Left renal pelvis (tissue), 4 donors: ENCODE data around the gene NMT1. TPM values are rescaled to one million over a fixed set of nuclear protein-coding genes. Genes with fewer than 3 reads are reported as not detected.

Experiments
- DNase-seq, 4 donors: peaks; one replicate each; pipeline ENCODE4 v3.0.0-alpha.2; 2013; ENCODE audit warnings: low read depth in 4 of 4, low spot score in 3 of 4
- polyA plus RNA-seq, 4 donors: library from polyadenylated mRNA; unstranded; fragments of 120-200 nt; gene quantifications; one replicate each; pipeline ENCODE4 v1.2.1, GENCODE V29; 2013; ENCODE audit not compliant: insufficient read length in 4 of 4

Gene NMT1
- 10 to 100 TPM; 53.6 to 83.3 (median 65.3) TPM for polyA plus RNA-seq

DNA sequence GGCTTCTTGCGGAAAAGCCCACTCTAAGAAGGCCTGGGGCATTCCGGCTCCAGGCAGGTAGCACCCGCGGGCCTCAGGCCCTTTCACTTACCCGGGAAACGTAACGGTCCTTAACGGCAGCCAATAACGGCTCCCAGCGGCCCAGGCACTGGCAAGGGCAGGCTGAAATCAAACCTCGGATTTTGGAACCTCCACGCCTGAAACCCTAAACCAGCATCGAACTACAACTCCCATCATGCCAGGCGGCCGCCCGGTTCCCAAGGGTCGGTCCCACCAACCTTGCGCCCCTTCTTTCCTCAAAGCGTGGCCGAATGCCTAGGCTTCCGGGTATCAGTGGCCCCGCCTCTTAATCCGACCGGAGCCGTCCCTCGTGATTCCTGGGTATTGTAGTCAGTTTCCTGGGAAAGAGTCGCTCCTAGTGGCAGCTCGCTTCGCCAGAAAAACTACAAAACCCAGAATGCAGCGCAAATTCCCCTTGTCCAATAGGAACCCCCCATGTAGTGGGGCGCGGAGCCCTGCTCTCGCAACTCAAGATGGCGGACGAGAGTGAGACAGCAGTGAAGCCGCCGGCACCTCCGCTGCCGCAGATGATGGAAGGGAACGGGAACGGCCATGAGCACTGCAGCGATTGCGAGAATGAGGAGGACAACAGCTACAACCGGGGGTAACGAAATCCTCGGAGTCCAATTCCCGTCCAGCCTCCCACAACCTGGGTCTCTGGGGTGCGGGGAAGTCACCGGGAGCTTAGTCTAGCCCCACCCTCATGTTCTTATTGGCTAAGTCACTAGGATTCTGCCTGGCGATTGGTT, at the start of gene NMT1:
TSS of gene NMT1 (plus strand) at position 521 of the 809 bp plus-strand sequence. CDS start at position 534, 13 bp downstream.
- peak; percentile 99 to 100 (median 99) for DNase-seq

DNA sequence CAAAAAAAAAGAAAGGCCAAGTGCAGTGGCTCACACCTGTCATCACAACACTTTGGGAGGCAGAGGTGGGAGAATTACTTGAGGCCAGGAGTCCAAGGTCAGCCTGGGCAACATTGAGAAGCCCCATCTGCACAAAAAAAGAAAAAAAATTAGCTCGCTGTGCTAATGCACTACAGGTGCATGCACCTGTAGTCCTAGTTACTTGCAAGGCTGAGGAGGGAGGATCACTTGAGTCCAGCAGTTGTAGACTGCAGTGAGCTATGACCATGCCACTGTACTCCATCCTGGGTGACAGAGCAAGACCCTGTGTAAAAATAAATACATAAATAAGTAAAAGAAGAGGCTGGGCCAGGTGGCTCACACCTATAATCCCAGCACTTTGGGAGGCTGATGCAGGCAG, 49.4 kb upstream of the NMT1 start:
- DNase-seq, result no peak

DNA sequence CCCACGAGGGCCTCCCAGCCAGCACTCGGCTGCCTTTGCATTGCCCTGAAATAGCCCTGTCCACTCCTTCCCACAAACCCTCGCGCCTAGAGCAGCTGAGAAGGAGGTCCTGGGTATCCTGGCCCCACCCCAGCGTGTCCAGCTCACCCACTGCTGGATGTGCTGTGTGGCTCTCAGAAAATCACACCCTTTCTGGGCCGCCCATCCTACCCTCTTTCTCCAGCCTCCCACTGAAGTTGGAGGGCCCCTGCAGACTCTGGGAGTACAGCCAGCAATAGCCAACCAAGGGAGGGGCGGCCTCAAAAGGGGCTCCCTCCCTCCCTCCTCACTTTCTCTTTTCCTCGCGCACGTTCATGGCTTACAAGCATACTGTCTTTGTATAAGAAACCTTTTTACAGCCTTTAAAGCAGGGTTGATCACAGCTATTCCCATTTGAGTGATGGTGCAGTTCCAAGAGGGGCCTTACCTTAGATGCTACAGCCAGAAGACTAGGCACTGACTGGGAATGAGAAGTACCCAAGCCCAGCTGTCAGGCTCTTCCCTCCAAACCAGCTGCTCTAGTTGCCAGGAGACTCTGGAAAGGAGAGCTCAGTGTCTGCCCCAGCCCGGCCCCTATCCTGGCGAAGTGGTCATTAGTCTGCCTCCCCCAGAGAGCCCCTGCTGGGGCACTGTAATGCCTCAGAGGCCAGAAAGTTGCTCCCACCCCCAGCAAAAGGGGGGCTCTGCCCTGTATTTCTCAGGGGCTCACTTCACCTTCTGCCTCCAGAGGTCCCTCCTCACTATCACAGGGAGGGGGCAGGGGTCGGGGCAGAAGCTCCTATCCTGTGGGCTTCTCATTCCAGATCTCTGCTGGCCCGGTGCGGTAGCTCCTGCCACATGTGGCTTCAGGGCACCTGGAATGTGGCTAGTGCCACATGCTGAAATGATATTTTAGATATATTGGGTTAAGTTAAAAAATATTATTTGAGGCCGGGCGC, 47.8 kb upstream of the NMT1 start:
- DNase-seq, result no peak

DNA sequence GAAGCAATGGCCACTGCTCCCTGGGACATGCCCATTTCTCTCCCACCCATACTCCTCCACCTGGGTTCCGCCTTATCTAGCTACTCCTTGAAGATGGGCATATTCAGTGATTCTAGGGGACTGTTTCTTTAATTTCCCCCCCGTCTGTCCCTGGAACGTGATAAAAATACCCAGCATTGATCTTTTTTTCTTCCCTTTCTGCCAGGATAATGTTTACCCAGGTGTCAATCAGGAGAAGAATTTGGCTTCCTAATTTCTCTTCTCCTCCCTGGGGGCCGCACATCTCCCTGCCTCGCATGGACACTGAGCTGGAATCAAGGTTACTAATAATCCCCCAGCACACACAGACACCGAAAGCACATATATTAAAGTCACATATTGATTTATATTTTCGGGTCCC, 44.9 kb upstream of the NMT1 start:
- DNase-seq, result no peak

DNA sequence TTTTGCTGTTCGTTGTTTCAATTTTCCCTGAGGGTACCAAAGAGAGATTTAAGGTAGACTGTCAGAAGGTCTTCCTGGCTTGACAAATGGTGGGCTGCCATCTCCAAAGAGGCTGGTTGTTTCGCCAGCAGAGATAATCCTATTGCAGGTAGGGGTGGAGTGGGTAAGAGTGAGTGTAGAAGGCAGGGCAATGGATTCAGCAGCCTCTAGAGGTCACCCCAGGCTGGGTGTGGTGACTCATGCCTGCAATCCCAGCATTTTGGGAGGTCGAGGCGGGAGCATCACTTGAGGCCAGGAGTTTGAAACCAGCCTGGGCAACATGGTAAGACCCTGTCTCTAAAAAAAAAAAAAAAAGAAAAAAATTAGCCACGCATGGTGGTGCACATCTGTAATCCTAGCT, 44.3 kb upstream of the NMT1 start:
- no peak for DNase-seq

DNA sequence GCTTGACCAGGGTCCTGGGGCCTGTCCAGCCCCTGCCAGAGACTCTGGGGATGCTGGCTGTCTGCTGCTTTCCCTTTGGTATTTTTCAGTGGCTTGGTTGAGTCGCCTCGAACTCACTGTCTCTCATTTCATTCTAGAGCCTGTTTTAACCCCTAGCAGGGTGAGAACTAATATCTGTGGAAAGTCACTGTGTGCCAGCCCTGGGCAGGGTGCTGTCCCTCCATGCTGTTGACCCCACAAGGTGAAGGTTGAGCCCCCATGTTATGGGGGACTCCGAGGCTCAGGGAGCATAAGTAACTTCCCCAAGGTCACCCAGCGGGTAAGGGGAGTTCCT, 42.6 kb upstream of the NMT1 start:
- no peak for DNase-seq

DNA sequence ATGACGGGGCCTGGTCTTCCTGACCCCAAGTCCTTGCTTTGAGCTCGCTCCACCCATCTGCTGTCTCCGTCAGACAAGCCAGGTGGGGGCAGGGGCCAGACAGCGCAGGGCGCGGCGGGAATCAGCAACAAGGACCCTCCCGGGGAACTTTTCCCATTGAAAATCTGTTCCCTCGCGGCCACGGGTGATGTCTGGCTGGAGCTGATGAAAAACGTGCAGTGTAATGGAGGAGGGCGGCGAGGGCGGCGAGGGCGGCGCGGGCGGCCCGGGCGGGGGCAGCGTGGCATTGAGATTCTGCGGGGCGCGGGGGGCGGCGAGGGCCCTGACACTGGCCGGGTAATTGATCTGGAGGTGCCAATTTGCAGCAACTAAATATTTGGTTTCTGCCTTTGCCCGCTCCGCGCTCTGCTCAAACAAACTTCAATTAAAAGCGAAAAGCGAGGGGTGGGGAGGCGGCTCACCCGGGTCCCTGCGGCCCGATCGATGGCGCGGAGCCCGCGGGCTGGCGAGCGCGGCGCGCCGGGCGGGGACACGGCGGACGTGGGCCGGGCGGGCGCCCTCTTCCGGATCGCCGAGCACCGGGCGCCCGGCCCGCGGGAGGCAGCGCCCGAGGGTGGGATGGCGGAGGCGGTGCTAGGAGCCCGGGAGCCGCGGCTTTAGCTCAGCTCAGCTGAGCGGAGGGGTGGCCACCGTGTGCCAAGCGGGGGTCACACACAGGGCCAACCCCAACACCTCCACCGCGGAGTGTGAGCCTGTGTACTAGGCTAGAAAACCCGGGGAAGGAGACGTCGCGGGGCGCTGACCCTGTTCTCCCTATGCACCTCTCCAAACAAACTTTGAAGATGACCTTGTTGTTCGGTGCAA, 42.0 kb upstream of the NMT1 start:
- DNase-seq, result no peak

DNA sequence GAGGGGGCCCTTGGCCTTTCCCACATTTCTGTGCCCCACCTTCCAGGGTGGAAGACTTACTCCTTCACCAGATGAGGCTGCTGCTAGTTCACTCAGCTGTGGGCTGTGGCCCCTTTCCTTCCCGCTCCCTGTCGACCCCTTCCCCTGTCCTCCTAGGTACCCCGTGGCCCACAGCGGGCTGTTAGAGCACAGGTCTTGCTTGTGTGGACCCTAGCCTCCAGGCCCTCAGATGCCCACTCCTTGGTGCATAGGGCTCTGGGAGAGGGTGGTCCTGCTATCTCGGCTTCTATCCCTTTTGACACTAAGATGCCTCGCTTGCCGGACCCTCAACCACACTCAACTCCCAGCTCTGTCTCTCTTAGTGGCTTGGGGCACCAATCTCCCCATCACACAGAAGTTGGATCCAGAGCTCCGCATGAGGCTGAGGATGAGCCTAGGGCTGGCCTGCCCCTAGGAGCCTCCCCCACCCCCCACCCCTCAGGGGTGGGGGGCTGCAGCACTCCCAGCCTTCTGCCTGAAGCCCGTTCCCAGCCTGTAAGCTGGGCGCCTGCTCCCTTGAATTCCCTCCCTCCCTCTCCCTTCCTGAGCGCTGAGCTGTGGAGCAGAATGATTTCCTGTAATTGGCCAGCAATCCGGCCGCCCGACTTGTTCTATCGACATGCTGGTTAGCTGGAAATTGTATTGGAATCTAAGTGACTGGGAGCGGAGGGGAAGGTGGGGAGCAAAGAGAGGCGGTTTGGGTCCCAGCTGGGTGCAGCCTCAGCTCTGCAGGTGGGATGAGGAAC, 40.6 kb upstream of the NMT1 start:
- no peak for DNase-seq

DNA sequence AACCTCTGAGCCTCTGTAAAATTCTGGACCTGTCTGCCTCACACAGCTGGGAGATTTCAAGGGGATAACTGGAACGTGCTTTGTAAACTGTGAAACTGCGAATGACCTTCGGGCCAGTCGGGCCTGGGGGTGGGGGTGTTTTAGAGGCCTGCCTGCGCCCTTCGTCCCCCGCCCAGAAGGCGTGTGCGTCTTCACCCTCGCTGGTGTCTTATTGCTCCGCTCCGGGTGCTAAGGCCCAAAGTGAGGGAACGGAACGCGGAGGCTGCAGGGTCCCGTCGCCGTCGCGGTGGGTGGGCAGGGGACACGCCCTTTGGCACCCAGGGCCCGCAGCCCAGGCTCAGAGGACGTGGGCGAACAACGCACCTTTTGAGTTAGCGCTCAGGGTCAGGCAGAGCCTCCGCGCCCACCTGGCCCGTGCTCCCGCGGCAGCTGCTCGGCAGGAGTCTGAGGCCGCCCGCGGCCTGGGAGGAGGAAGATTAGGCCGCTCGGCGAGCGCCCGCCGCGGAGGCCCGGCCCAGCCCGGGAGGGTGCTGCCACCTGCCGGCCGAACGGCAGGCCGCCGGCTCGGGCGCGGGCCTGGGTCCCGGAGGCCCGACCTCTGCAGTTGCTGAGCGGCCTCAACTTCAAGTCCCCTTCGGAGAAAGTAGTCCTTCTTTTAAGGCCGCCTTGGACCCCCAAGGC, 39.4 kb upstream of the NMT1 start:
- DNase-seq, result no peak

DNA sequence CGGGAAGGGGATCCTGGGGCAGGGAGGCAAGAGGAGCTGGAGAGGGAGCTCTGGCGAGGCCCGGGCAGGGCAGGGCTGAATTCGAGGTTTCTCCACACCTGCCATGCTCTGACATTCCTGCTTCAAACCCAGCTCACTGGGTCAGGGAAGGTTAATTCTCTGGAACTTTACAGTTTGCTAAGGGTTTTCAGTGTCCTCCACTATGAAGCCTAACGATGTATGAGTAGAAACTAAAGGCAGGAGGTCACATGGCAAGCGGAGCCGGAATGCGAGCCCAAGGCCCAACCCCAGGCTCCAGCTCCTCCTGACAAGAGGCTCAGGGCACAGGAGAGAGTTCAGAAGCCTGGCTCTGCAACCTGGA, 38.8 kb upstream of the NMT1 start:
- no peak for DNase-seq

DNA sequence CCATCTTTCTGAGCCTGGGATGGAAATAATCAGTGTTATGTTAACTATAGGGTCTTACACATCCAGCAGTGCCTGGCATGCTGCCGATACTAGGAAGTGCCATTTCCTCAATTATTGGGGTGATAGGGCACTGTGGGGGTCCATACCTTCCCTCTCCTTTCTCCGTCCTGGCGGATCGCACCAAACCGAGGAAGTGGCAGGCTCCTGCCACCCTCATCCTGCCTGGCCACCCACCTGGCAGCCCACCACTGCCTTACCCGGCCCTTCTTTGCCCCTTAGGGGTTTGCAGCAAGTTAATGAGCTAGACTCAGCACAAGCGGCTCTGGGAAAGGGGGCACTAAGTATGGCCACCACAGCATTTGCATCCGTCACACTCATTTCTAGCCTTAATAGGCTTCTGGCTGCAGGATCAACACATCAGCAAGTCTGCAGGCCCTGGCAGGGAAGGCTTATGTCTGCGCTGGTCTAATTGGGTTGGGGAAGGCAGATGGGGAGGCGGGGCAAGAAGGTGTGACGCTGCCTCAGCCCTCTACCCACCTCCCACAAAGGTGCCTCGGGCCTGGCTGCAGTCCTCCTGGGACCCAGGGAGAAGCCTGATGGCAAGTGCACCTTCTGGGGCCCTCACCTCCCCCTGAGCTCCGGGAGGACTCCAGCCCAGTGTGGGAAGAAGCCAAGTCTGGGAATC, 38.3 kb upstream of the NMT1 start:
- no peak for DNase-seq

DNA sequence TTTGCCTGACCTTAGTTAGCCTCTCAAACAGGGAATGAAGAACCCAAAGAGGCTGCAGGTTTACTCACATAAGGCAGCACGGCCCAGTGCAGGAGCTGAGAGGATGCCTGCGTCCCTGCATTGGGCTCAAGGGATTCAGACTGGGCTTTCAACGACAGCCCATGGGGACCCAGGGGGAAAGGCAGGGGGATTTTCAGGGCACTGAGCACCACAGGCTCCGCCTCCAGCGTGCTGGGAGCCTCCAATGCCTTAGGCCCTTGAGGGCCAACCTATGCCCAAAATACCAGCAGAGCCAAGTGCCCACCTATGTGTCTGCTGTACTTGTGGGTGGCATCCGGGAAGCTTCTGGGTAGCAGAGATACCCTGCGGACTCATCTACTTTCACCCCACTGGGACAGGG, 32.0 kb upstream of the NMT1 start:
- DNase-seq, result no peak

DNA sequence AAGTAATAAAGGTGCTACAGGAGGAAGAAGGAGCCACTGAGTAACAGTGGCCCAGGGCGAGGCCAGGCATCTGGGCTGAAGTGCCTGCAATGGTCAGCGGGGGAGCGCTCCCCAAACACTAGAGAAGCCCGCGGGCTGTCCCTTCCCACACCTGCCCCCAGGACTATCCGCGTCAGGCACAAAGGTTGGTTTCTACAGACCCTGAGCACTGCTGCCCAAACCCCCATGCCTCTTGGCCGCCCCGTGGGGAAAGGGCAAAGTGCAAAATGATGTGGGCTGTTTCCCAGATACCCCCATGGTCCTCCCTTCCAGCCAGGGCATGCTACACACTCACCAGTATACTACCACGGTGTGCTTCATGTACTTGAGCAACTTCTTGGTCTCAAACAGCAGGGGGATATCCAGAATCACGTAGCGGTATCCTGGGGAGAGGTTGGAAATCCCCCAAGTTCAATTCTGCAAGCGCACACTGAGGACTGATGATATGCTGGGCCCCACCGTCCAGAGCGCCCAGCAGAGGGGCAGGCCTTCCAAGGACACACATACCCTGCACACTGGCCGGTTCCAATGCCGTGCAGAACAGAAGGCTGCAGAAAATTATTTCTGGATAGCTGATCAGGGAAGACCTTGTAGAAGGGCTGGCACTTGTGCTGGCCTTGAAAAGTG, 31.2 kb upstream of the NMT1 start:
- no peak for DNase-seq

DNA sequence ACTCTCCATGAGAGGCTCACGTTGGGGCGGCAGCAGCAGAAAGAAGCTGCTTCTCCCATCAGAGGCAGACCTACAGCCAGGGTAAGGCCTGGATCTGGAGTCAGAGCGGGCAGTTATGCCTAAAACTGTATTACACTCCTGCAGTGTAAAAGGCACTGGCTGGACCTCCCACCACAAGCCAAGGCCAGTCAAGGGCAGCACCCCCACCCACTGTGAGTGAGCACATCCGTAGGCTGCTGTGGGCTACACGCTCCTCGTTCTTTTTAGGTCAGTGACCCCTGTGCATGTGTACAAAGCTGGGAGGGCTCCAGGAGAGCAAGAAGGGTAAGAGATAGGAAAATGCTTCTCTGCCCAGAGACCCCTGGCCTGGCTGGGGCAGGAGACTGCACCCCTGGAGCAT, 30.4 kb upstream of the NMT1 start:
- DNase-seq, result no peak

DNA sequence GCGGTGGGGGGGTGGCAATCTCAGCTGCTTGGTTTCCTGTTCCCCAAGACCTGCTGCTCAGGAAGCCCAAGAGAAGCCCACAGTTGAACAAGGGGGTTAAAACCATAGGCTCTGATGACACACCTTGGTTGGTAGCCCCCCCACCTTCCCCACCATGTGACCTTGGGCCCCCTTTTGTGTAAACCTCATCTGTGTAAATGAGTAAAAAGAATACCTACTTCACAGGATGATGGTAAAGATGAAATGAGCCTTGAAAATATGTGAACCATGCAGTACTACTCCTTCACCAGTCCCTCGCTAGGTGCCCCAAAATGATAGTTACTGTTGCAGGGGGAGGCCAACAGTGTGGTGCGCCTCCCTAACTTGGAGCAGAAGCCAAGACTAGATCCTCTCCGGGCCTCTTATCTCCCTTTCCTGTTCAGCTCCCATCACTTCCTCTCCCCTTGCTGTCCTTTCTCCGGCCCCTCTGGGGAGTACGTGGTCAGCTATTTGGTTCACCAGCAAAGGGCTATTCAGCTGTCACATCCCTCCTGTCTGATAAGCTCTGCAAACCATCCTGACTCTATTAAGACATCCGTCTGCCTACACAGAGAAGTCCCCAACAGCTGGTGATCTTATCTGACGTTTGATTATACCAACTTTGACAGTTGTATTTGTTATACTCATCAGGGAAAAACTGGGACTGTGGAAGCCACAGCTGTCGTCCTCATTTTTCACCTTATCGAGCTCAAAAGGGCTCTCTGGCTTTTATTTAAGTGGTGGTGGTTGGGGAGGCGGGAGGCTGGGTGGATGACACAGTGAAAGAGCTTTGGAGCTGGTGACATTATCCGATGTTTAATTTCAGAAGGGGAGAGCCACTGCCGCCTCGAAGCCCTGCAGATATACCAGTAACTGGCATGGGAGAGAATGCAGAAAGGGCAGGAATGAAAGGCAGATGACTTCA, 29.6 kb upstream of the NMT1 start:
- DNase-seq, result no peak

DNA sequence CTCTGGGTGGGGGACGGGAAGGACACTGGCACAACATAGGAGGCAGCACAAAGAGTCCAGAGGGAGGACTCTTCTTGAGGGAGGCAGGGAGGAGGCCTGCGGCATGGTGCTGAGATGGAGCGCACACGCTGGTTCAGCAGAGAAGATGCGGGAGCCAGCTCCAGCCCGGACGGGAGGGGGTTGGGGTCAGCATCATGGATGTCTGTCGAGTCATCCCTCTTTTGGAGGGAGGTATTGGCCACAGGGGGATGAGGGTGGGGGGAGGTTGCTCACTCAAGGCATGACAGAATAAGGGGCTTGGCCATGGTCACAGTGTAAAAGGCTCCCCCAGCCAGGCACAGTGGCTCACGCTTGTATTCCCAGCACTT, 29.0 kb upstream of the NMT1 start:
- DNase-seq, result no peak

DNA sequence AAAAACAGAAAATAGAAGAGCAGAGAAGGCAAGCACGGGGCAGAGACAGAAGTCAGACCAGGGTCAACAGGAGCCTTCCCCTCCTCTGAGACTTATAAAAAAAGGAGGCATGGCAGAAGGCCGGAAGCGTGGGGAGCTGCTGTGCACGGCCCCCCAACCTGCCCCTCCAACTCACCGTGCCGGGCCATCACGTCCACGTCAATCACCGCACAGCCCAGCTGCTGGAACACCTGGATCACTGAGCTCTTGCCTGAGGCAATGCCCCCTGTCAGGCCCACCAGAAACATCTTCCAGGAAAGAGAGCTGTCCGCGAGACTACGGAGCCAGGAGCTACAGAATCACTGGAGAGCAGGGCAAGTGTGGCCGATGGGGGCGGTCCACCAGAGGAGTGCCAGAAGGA, 26.5 kb upstream of the NMT1 start:
- DNase-seq, result no peak
